Mammary epithelial cell (primary cell): ENCODE results near the gene PRKCI.

ENCODE experiments used
- CTCF ChIP-seq, 2 donors: IDR thresholded peaks in 1 of 2; conservative IDR thresholded peaks in 1 of 2; 2 replicates each; pipeline ENCODE4 v1.5.1; 2011 to 2012; ENCODE audit warnings: inconsistent platforms in 2 of 2, low read length in 2 of 2, mild to moderate bottlenecking in 2 of 2, control low read depth in 1 of 2, low read depth in 1 of 2; ENCODE audit not compliant: insufficient read depth in 1 of 2; ENCODE audit errors: extremely low read depth in 1 of 2
- EZH2 ChIP-seq: IDR thresholded peaks from 2 replicates; pipeline ENCODE4 v1.6.1; 2012; ENCODE audit warnings: low read length, inconsistent platforms, borderline replicate concordance

GRCh38 chr3:170258105-170258487, 35.9 kb downstream of the PRKCI start:
- TF ChIP-seq CTCF (conservative IDR thresholded peaks at IDR 0.05 in 1 of 2, IDR thresholded peaks at IDR 0.05 in 1 of 2; ENCODE audit: extremely low read depth in 1 of 2, insufficient read depth in 1 of 2, low read depth in 1 of 2, low read length in 2 of 2) (no peak), EZH2 (no peak)
